Naive thymus-derived CD4-positive, alpha-beta T cell (primary cell): ENCODE data around the gene LTB4R. TPM values are rescaled to one million over a fixed set of nuclear protein-coding genes. Genes with fewer than 3 reads are reported as not detected.

ENCODE experiments used
- ATAC-seq: fragments of 150-1000 bp; cut with Tn5 transposase; 2 replicates; pipeline ENCODE4 v1.10.0; 2021; ENCODE audit warnings: mild to moderate bottlenecking, moderate library complexity
- CTCF ChIA-PET: fragments of 350-600 bp; sonication (Branson Sonifier 250); formaldehyde crosslinking; loops from one replicate; lab custom pipeline; 2021; ENCODE audit warnings: antibody characterized with exemption; lab: Charles Lee
- POLR2A ChIA-PET: fragments of 350-600 bp; sonication (Branson Sonifier 250); formaldehyde crosslinking; loops from one replicate; lab custom pipeline; 2021; ENCODE audit warnings: antibody characterized with exemption, inconsistent platforms; lab: Charles Lee
- DNase-seq, 9 donors: peaks; one replicate each; pipeline versions ENCODE4 v3.0.0 to v3.0.0-alpha.2; 2020 to 2022; ENCODE audit warnings: mixed read lengths in 1 of 9
- H3K27ac ChIP-seq: one replicate; pipeline ENCODE4 v1.7.0; 2013; ENCODE audit warnings: mild to moderate bottlenecking, low read depth, low read length, moderate library complexity
- H3K27me3 ChIP-seq, 2 donors: one replicate each; pipeline ENCODE4 v1.7.0; 2013; ENCODE audit warnings: low read length in 2 of 2, mild to moderate bottlenecking in 2 of 2, moderate library complexity in 2 of 2; ENCODE audit not compliant: control insufficient read depth in 2 of 2, insufficient read depth in 2 of 2
- H3K36me3 ChIP-seq, 3 experiments: 1 replicate in 2 of 3; 2 replicates in 1 of 3; pipeline ENCODE4 v1.7.0; 2013; ENCODE audit warnings: low read length in 3 of 3, mild to moderate bottlenecking in 3 of 3, moderate library complexity in 1 of 3; ENCODE audit not compliant: insufficient read depth in 3 of 3, control insufficient read depth in 2 of 3
- H3K4me1 ChIP-seq, 2 donors: one replicate each; pipeline ENCODE4 v1.7.0; 2013; ENCODE audit warnings: low read length in 2 of 2, mild to moderate bottlenecking in 2 of 2, moderate library complexity in 1 of 2; ENCODE audit not compliant: control insufficient read depth in 2 of 2, insufficient read depth in 2 of 2
- H3K4me3 ChIP-seq: 2 replicates; pipeline ENCODE4 v1.7.0; 2013; ENCODE audit warnings: mild to moderate bottlenecking, low read length
- H3K9me3 ChIP-seq, 3 experiments: 1 replicate in 2 of 3; 2 replicates in 1 of 3; pipeline ENCODE4 v1.7.0; 2013; ENCODE audit warnings: low read length in 3 of 3; ENCODE audit not compliant: control insufficient read depth in 2 of 3
- H3K27ac Mint-ChIP-seq, 9 donors: one replicate each; pipeline ENCODE4 v1.8.0; 2020 to 2022; ENCODE audit warnings: mixed read lengths in 9 of 9, mild to moderate bottlenecking in 8 of 9, moderate library complexity in 5 of 9, inconsistent platforms in 2 of 9
- H3K27me3 Mint-ChIP-seq, 5 donors: one replicate each; pipeline ENCODE4 v1.8.0; 2021 to 2022; ENCODE audit warnings: mixed read lengths in 5 of 5, mild to moderate bottlenecking in 1 of 5
- H3K36me3 Mint-ChIP-seq, 5 donors: one replicate each; pipeline ENCODE4 v1.8.0; 2020 to 2022; ENCODE audit warnings: mixed read lengths in 5 of 5, mild to moderate bottlenecking in 3 of 5, inconsistent platforms in 1 of 5
- H3K4me1 Mint-ChIP-seq, 7 donors: one replicate each; pipeline ENCODE4 v1.8.0; 2020 to 2022; ENCODE audit warnings: mixed read lengths in 7 of 7, mild to moderate bottlenecking in 3 of 7, inconsistent platforms in 1 of 7
- H3K4me3 Mint-ChIP-seq, 10 donors: one replicate each; pipeline ENCODE4 v1.8.0; 2020 to 2022; ENCODE audit warnings: mild to moderate bottlenecking in 10 of 10, mixed read lengths in 10 of 10, moderate library complexity in 6 of 10, inconsistent platforms in 2 of 10
- H3K9me3 Mint-ChIP-seq, 11 donors: one replicate each; pipeline ENCODE4 v1.8.0; 2020 to 2022; ENCODE audit warnings: mixed read lengths in 11 of 11, mild to moderate bottlenecking in 4 of 11, inconsistent platforms in 1 of 11, moderate library complexity in 1 of 11
- intact Hi-C, 2 donors: fragments of 100-400 bp; cut with micrococcal nuclease; formaldehyde crosslinking; loops; one replicate each; pipeline ENCODE4 v1.15.1; 2023
- polyA plus RNA-seq, 2 donors: library from polyadenylated mRNA; unstranded; fragments of 300-500 nt; fragmentation: Illumina TruSeq; gene quantifications; one replicate each; pipeline ENCODE4 v1.2.3, GENCODE V29; 2021
- total RNA-seq, 6 experiments: library from RNA in 5 of 6; stranded (reverse) in 5 of 6; gene quantifications; 1 replicate in 5 of 6; 2 replicates in 1 of 6; pipeline ENCODE4 v1.2.3 and lab custom pipeline; 2021 to 2026

The LTB4R gene
- total and polyA plus RNA-seq, 7 experiments from 2014 or later = 9.1 to 28.8 (median 14.2) TPM

DNA sequence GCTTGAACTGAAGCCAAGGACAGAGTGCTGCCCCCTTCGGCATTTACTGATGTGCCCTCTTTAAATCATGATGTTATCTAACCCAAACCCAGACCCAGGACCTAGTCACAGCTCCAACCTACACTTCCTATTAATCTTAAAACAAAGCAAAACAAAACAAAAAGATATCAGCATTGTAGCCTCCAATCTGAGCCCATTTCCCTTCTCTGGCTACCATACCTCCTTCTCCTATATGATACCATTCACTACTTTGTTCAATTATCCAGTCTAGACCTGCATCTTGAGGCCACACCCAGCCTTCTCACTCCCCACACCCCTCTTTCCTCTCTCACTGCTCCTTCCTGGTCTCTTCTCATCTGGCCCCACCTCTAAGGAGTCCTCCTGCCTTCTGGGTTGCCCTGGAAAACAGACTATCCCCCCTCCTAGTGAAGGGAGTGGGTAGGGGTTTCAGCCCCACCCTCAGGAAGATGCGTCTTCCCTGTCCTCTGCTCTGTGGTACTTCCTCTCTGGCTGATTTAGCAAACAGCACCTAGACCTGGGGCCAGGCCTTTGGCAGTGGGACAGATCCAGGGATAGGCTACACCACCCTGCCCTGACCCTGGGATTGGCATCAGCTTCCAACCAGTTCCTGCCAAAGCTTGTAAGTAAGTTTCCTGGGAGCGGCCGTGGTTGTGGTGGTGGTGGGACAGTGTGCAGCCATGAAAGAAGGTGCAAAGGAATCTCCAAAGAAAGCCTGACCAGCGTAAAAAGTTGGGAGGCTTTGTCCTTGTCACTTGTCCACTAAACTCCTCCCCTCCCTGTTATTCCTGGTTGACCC lies 3.3 kb downstream of the LTB4R start:
- ChIA-PET POLR2A (interaction anchor here (0.6 to 8.8 kb wide), 7 partner anchors 9 to 122 kb away, joined by 3 to 79 read pairs (median 19); partner anchors contain the start of genes ADCY4, CBLN3, DHRS1 and KHNYN), CTCF (interaction anchor here (0.6 to 1.5 kb wide), 3 partner anchors 10 to 198 kb away, joined by 3 to 5 read pairs (median 5); no protein-coding TSS in a partner anchor)
- Histone ChIP-seq H3K4me3 (no peak overlapping the region), H3K36me3 (no peaks in the 10 kb centered on the region), H3K4me1 (peaks cover 47 to 50% of the 10 kb centered on the region in 2 donors), H3K27ac (no peak overlapping the region), H3K27me3 (no peaks in the 10 kb centered on the region), H3K9me3 (no peaks in the 10 kb centered on the region)
- ATAC-seq (no peak), DNase-seq (no peak)
- Mint-ChIP-seq H3K4me3 (peak overlapping the region; percentile 46 to 91 (median 82)), H3K27ac (peak overlapping the region; percentile 53 to 89 (median 86)), H3K36me3 (peaks cover 0 to 29% (median 0%) of the 10 kb centered on the region in 5 donors), H3K9me3 (no peaks in the 10 kb centered on the region), H3K4me1 (peaks cover 48 to 64% (median 59%) of the 10 kb centered on the region in 7 donors), H3K27me3 (peaks cover 0 to 3% (median 0%) of the 10 kb centered on the region in 5 donors)
- intact Hi-C loops = loop anchor here in 1 of 2 donors (5.0 kb wide), 1 partner anchor 42 kb away; the partner anchor contains the start of gene RABGGTA

DNA sequence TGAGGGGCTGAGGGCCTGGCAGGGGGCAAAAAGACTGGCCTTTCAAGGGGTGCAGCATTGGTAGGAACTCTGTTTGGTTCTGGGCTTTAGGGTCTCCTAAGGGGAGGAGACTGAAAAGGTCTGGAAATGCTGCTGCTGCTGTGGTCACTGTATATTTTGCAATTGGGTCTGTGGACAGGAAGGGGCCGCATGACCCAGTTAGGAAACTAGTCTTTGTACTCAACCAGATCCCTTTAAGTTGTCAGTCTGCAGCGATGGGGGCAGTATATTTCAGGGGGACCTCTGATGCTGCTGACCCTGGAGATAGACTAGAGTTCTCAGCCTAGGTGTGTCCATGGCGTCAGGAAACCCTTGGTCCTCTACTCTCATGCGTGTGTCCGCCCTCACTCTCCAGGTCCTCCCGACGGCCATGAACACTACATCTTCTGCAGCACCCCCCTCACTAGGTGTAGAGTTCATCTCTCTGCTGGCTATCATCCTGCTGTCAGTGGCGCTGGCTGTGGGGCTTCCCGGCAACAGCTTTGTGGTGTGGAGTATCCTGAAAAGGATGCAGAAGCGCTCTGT lies 4.0 kb downstream of the LTB4R start:
- peaks cover 47 to 58% (median 52%) of the 10 kb centered on the region in 7 donors for H3K4me1 Mint-ChIP-seq
- no peak overlapping the region for H3K4me3 ChIP-seq
- no peak overlapping the region for H3K27ac ChIP-seq
- peaks cover 39 to 42% of the 10 kb centered on the region in 2 donors for H3K4me1 ChIP-seq
- ATAC-seq (no peak), DNase-seq (no peak)
- intact Hi-C loops = no loop called here
- no peaks in the 10 kb centered on the region for H3K9me3 ChIP-seq
- ChIA-PET POLR2A (interaction anchor here (1.0 to 1.1 kb wide), 2 partner anchors 13 to 120 kb away, joined by 3 read pairs; no protein-coding TSS in a partner anchor), CTCF (no interaction called here)
- peak overlapping the region in 9 of 10 donors; percentile 10 to 85 (median 54) for H3K4me3 Mint-ChIP-seq
- peaks cover 0 to 11% (median 0%) of the 10 kb centered on the region in 5 donors for H3K27me3 Mint-ChIP-seq
- H3K36me3 ChIP-seq = no peaks in the 10 kb centered on the region
- H3K27ac Mint-ChIP-seq = peak overlapping the region in 3 of 9 donors; percentile 10 to 72 (median 56)
- no peaks in the 10 kb centered on the region for H3K27me3 ChIP-seq
- peaks cover 0 to 28% (median 0%) of the 10 kb centered on the region in 5 donors for H3K36me3 Mint-ChIP-seq
- H3K9me3 Mint-ChIP-seq = no peaks in the 10 kb centered on the region

DNA sequence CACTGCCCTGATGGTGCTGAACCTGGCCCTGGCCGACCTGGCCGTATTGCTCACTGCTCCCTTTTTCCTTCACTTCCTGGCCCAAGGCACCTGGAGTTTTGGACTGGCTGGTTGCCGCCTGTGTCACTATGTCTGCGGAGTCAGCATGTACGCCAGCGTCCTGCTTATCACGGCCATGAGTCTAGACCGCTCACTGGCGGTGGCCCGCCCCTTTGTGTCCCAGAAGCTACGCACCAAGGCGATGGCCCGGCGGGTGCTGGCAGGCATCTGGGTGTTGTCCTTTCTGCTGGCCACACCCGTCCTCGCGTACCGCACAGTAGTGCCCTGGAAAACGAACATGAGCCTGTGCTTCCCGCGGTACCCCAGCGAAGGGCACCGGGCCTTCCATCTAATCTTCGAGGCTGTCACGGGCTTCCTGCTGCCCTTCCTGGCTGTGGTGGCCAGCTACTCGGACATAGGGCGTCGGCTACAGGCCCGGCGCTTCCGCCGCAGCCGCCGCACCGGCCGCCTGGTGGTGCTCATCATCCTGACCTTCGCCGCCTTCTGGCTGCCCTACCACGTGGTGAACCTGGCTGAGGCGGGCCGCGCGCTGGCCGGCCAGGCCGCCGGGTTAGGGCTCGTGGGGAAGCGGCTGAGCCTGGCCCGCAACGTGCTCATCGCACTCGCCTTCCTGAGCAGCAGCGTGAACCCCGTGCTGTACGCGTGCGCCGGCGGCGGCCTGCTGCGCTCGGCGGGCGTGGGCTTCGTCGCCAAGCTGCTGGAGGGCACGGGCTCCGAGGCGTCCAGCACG lies 4.7 kb downstream of the LTB4R start:
- Mint-ChIP-seq H3K4me1 (peaks cover 45 to 56% (median 49%) of the 10 kb centered on the region in 7 donors), H3K4me3 (peak overlapping the region in 4 of 10 donors; percentile 39 to 85 (median 66)), H3K27me3 (peaks cover 0 to 11% (median 0%) of the 10 kb centered on the region in 5 donors), H3K36me3 (peaks cover 0 to 28% (median 0%) of the 10 kb centered on the region in 5 donors), H3K27ac (peak overlapping the region in 3 of 9 donors; percentile 10 to 56 (median 41)), H3K9me3 (no peaks in the 10 kb centered on the region)
- ChIA-PET CTCF (no interaction called here), POLR2A (interaction anchor here (0.7 to 1.1 kb wide), 2 partner anchors 11 to 120 kb away, joined by 3 read pairs; no protein-coding TSS in a partner anchor)
- ATAC-seq = no peak
- DNase-seq = no peak
- H3K27ac ChIP-seq = no peak overlapping the region
- intact Hi-C loops = no loop called here
- H3K9me3 ChIP-seq = no peaks in the 10 kb centered on the region
- H3K27me3 ChIP-seq = no peaks in the 10 kb centered on the region
- H3K4me1 ChIP-seq = peaks cover 38 to 40% of the 10 kb centered on the region in 2 donors
- H3K36me3 ChIP-seq = no peaks in the 10 kb centered on the region
- no peak overlapping the region for H3K4me3 ChIP-seq

DNA sequence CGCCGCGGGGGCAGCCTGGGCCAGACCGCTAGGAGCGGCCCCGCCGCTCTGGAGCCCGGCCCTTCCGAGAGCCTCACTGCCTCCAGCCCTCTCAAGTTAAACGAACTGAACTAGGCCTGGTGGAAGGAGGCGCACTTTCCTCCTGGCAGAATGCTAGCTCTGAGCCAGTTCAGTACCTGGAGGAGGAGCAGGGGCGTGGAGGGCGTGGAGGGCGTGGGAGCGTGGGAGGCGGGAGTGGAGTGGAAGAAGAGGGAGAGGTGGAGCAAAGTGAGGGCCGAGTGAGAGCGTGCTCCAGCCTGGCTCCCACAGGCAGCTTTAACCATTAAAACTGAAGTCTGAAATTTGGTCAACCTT lies 5.3 kb downstream of the LTB4R start:
- peaks cover 38% of the 10 kb centered on the region in 2 donors for H3K4me1 ChIP-seq
- peaks cover 0 to 28% (median 0%) of the 10 kb centered on the region in 5 donors for H3K36me3 Mint-ChIP-seq
- H3K9me3 ChIP-seq = no peaks in the 10 kb centered on the region
- intact Hi-C loops = no loop called here
- no peak overlapping the region for H3K4me3 ChIP-seq
- ChIA-PET CTCF (no interaction called here), POLR2A (interaction anchor here (0.7 to 1.1 kb wide), 2 partner anchors 10 to 119 kb away, joined by 3 read pairs; no protein-coding TSS in a partner anchor)
- H3K27me3 ChIP-seq = no peaks in the 10 kb centered on the region
- DNase-seq = no peak
- no peak overlapping the region for H3K4me3 Mint-ChIP-seq
- peaks cover 43 to 56% (median 48%) of the 10 kb centered on the region in 7 donors for H3K4me1 Mint-ChIP-seq
- no peaks in the 10 kb centered on the region for H3K36me3 ChIP-seq
- ATAC-seq = no peak
- H3K27me3 Mint-ChIP-seq = peaks cover 0 to 11% (median 0%) of the 10 kb centered on the region in 5 donors
- no peak overlapping the region for H3K27ac Mint-ChIP-seq
- no peak overlapping the region for H3K27ac ChIP-seq
- no peaks in the 10 kb centered on the region for H3K9me3 Mint-ChIP-seq

DNA sequence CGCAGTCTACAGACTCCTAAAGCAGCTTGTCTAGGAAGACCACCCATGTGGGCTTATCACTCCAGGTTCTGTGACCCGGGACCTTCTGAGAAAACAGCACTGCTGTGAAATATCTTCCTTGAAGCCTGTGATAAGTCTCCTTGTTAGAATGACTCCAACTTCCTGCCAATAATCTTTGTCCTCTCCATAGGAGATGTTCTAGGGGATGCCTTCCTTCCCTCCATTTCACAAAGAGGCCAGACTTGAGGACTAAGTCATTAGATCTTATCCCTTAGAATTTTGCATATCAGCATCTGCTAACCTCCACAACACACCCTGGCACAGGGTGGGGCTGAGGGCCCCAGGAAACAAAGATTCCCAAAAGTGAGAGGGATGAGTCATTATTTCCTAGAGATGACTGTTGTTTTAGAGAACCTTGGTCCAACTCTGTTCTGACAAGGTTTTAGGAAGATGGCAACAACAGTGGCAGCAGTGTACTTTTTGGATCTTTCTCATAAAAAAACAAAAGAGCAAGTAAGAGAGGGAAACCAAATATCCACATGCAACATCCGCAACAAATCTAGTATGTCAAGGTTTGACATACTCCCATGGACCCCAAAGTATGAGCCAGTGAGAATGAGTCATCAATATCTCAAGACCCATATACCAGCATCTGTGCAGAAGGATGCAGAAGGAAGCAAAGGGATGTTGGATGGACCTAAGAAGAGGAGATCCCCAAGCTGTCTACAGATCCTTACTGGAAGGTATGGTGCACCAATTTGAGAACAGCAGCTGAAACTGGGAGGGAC lies 6.0 kb downstream of the LTB4R start:
- Histone ChIP-seq H3K36me3 (no peaks in the 10 kb centered on the region), H3K4me1 (peaks cover 30 to 31% of the 10 kb centered on the region in 2 donors), H3K4me3 (no peak overlapping the region), H3K27me3 (no peaks in the 10 kb centered on the region), H3K9me3 (no peaks in the 10 kb centered on the region), H3K27ac (no peak overlapping the region)
- H3K27ac Mint-ChIP-seq = peak overlapping the region in 4 of 9 donors; percentile 25 to 59 (median 40)
- no peak for ATAC-seq
- POLR2A ChIA-PET = interaction anchor here (0.7 to 1.7 kb wide), 3 partner anchors 16 to 120 kb away, joined by 3 to 4 read pairs (median 4); partner anchors contain the start of genes DHRS1 and NOP9
- CTCF ChIA-PET = interaction anchor here (0.6 to 2.2 kb wide), 2 partner anchors 9 to 11 kb away, joined by 3 to 12 read pairs; partner anchors contain the start of gene CIDEB
- no peaks in the 10 kb centered on the region for H3K9me3 Mint-ChIP-seq
- peak overlapping the region in 1 of 10 donors; percentile 6 for H3K4me3 Mint-ChIP-seq
- intact Hi-C loops = no loop called here
- H3K4me1 Mint-ChIP-seq = peaks cover 36 to 48% (median 41%) of the 10 kb centered on the region in 7 donors
- DNase-seq = no peak
- H3K27me3 Mint-ChIP-seq = peaks cover 0 to 11% (median 0%) of the 10 kb centered on the region in 5 donors
- peaks cover 0 to 25% (median 0%) of the 10 kb centered on the region in 5 donors for H3K36me3 Mint-ChIP-seq
